Measurements from ENCODE around the gene FAM20A. TPM values are rescaled to one million over a fixed set of nuclear protein-coding genes. Genes with fewer than 3 reads are reported as not detected.

FAM20A gene
- total and polyA plus RNA-seq, 2 donors (not counting 1 experiment from before 2014, with no cell fraction given), result not detected

DNA sequence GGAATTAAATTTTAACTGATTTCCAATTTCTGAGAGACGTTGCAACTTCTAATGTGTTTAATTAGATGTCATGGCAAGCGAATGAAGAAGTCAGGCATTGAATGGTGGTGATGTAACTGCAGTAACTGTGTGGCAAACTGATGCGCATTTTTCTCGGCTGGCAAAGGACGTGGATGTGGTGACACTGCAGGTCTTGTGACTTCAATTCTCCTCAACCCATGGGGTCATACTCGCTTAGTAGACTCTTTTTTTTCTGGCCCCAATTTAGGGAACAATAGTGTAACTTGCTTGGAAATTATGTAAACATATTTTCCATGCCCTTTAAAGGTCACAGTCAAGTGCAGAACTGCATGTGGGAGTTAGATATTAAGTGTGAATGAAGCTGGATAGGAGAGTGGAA lies 1.9 kb upstream of the FAM20A start:
- Histone ChIP-seq H3K27me3 (replicated peaks in 1 of 4; ENCODE audit: control extremely low read depth in 1 of 4, control insufficient read depth in 3 of 4, insufficient read depth in 4 of 4, low read length in 3 of 4) (peaks cover 0 to 41% (median 31%) of the 10 kb centered on the region in 4 experiments), H3K4me3 (ENCODE audit: control extremely low read depth in 1 of 5, extremely low read depth in 1 of 5, insufficient read depth in 1 of 5, low read depth in 2 of 5, low read length in 4 of 5) (no peak overlapping the region), H3K79me2 (ENCODE audit: control insufficient read depth, insufficient read depth, low read length) (no peaks in the 10 kb centered on the region), H3K9me3 (ENCODE audit: control extremely low read depth in 1 of 3, control insufficient read depth in 2 of 3, insufficient read depth in 1 of 3, low read length in 2 of 3) (peaks cover 3 to 5% (median 4%) of the 10 kb centered on the region in 3 donors), H3K27ac (ENCODE audit: low read length in 2 of 2) (no peak overlapping the region), H4K20me1 (ENCODE audit: control insufficient read depth, insufficient read depth, low read length, poor library complexity, severe bottlenecking) (no peaks in the 10 kb centered on the region), H3K4me1 (ENCODE audit: control insufficient read depth in 2 of 2, insufficient read depth in 2 of 2, low read length in 2 of 2) (peaks cover 9 to 19% of the 10 kb centered on the region in 2 donors), H3K9ac (ENCODE audit: low read length) (no peak overlapping the region), H3K4me2 (replicated peaks; ENCODE audit: low read depth, low read length, poor library complexity, severe bottlenecking) (no peak overlapping the region), H3K36me3 (replicated peaks in 1 of 2; ENCODE audit: control extremely low read depth in 1 of 2, control insufficient read depth in 1 of 2, extremely low read depth in 1 of 2, insufficient read depth in 2 of 2, low read length in 1 of 2) (no peaks in the 10 kb centered on the region), H2AFZ (ENCODE audit: insufficient read depth, low read depth, low read length, poor library complexity, severe bottlenecking) (no peak overlapping the region)
- TF ChIP-seq EZH2 (IDR thresholded peaks at IDR 0.05; ENCODE audit: borderline replicate concordance, insufficient read depth, low read depth, low read length, poor library complexity, severe bottlenecking), result no peak
- TF ChIP-seq, protein P1, sequence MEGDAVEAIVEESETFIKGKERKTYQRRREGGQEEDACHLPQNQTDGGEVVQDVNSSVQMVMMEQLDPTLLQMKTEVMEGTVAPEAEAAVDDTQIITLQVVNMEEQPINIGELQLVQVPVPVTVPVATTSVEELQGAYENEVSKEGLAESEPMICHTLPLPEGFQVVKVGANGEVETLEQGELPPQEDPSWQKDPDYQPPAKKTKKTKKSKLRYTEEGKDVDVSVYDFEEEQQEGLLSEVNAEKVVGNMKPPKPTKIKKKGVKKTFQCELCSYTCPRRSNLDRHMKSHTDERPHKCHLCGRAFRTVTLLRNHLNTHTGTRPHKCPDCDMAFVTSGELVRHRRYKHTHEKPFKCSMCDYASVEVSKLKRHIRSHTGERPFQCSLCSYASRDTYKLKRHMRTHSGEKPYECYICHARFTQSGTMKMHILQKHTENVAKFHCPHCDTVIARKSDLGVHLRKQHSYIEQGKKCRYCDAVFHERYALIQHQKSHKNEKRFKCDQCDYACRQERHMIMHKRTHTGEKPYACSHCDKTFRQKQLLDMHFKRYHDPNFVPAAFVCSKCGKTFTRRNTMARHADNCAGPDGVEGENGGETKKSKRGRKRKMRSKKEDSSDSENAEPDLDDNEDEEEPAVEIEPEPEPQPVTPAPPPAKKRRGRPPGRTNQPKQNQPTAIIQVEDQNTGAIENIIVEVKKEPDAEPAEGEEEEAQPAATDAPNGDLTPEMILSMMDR (IDR thresholded peaks at IDR 0.05), result no peak
- Mint-ChIP-seq H3K27ac (no peak overlapping the region), H3K27me3 (peaks cover 47% of the 10 kb centered on the region), H3K4me3 (no peak overlapping the region), H3K9me3 (ENCODE audit: insufficient read depth) (peaks cover 8% of the 10 kb centered on the region), H3K4me1 (peaks cover 16% of the 10 kb centered on the region)
- ChIA-PET CTCF (no interaction called here), POLR2A (no interaction called here)
- DNase-seq, result no peak
- WGBS (ENCODE audit: insufficient coverage), result 80% methylated on average over 2 of the region's 6 CpGs
- no peak for ATAC-seq (ENCODE audit: low read depth)
- intact Hi-C loops (cut with micrococcal nuclease), result no loop called here

DNA sequence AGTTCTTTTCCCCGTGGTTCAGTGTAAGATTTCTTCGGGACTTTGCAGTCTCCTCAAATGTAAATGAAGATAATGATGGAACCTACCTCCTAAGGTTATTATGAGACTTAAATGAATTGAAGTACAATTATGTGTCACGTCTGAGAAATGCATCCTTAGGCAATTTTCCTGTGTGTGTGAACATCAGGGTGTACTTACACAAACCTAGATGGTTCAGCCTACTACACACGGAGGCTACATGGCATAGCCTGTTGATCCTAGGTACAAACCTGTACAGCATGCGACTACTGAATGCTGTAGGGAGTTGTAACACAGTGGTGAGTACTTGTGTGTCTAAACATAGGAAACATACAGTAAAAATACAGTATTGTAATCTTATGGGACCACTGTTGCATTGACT lies 1.1 kb upstream of the FAM20A start:
- TF ChIP-seq, protein P1 (IDR thresholded peaks at IDR 0.05), result no peak
- no peak for TF ChIP-seq EZH2 (IDR thresholded peaks at IDR 0.05; ENCODE audit: borderline replicate concordance, insufficient read depth, low read depth, low read length, poor library complexity, severe bottlenecking)
- Histone ChIP-seq H2AFZ (ENCODE audit: insufficient read depth, low read depth, low read length, poor library complexity, severe bottlenecking) (no peak overlapping the region), H3K79me2 (ENCODE audit: control insufficient read depth, insufficient read depth, low read length) (no peaks in the 10 kb centered on the region), H3K9ac (ENCODE audit: low read length) (no peak overlapping the region), H4K20me1 (ENCODE audit: control insufficient read depth, insufficient read depth, low read length, poor library complexity, severe bottlenecking) (no peaks in the 10 kb centered on the region), H3K4me2 (replicated peaks; ENCODE audit: low read depth, low read length, poor library complexity, severe bottlenecking) (no peak overlapping the region), H3K27me3 (replicated peaks in 1 of 4; ENCODE audit: control extremely low read depth in 1 of 4, control insufficient read depth in 3 of 4, insufficient read depth in 4 of 4, low read length in 3 of 4) (peaks cover 0 to 47% (median 33%) of the 10 kb centered on the region in 4 experiments), H3K4me1 (ENCODE audit: control insufficient read depth in 2 of 2, insufficient read depth in 2 of 2, low read length in 2 of 2) (peaks cover 9 to 19% of the 10 kb centered on the region in 2 donors), H3K9me3 (ENCODE audit: control extremely low read depth in 1 of 3, control insufficient read depth in 2 of 3, insufficient read depth in 1 of 3, low read length in 2 of 3) (peaks cover 0 to 4% (median 0%) of the 10 kb centered on the region in 3 donors), H3K27ac (ENCODE audit: low read length in 2 of 2) (no peak overlapping the region), H3K36me3 (replicated peaks in 1 of 2; ENCODE audit: control extremely low read depth in 1 of 2, control insufficient read depth in 1 of 2, extremely low read depth in 1 of 2, insufficient read depth in 2 of 2, low read length in 1 of 2) (no peaks in the 10 kb centered on the region), H3K4me3 (ENCODE audit: control extremely low read depth in 1 of 5, extremely low read depth in 1 of 5, insufficient read depth in 1 of 5, low read depth in 2 of 5, low read length in 4 of 5) (no peak overlapping the region)
- Mint-ChIP-seq H3K4me3 (peak overlapping the region; percentile 41), H3K27ac (no peak overlapping the region), H3K27me3 (peaks cover 54% of the 10 kb centered on the region), H3K4me1 (peaks cover 16% of the 10 kb centered on the region), H3K9me3 (ENCODE audit: insufficient read depth) (peaks cover 5% of the 10 kb centered on the region)
- intact Hi-C loops (cut with micrococcal nuclease), result no loop called here
- no peak for DNase-seq
- ChIA-PET POLR2A (no interaction called here), CTCF (no interaction called here)
- no peak for ATAC-seq (ENCODE audit: low read depth)
- WGBS (ENCODE audit: insufficient coverage), result no CpG with 5 or more reads among the region's 5 CpGs

Measured in B cell (primary cell).